GM12873 (cell line): ENCODE data around the gene NEURL1.

Source experiments
- TF ChIP-seq, protein P1 (sequence below): IDR thresholded peaks from 2 replicates; pipeline ENCODE4 v1.5.1; 2012; ENCODE audit warnings: low read depth, mild to moderate bottlenecking, moderate library complexity, low read length, control low read depth; ENCODE audit not compliant: insufficient read depth; ENCODE audit errors: missing control alignments

NEURL1 gene

DNA sequence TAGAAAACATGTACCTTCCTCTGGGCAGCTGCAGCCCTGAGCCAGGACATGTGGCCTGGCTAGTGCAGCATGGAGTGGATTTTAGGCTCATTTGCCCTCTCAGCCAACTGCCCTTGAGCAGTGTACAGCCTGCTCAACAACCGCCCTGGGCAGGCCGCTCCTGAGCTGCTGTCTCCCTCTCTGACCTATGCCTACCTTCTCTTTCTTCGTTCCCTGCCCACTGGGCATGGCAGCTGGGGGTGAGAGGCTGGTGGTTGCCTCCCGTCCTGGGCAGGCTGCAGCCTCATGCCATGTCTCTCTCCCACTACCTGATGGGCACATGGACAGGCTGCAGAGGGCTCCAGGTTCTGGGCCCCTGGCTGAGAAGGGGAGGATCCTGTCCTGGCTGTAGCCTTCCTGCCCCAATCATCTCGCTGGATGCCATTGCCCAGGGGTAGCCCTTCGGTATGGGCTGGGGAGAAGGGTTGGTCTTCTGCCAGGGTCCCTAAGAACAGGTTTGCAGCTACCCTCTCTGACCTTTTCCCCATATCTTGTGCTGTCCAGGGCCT, 97.3 kb downstream of the NEURL1 start:
- TF ChIP-seq, protein P1, sequence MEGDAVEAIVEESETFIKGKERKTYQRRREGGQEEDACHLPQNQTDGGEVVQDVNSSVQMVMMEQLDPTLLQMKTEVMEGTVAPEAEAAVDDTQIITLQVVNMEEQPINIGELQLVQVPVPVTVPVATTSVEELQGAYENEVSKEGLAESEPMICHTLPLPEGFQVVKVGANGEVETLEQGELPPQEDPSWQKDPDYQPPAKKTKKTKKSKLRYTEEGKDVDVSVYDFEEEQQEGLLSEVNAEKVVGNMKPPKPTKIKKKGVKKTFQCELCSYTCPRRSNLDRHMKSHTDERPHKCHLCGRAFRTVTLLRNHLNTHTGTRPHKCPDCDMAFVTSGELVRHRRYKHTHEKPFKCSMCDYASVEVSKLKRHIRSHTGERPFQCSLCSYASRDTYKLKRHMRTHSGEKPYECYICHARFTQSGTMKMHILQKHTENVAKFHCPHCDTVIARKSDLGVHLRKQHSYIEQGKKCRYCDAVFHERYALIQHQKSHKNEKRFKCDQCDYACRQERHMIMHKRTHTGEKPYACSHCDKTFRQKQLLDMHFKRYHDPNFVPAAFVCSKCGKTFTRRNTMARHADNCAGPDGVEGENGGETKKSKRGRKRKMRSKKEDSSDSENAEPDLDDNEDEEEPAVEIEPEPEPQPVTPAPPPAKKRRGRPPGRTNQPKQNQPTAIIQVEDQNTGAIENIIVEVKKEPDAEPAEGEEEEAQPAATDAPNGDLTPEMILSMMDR = no peak

DNA sequence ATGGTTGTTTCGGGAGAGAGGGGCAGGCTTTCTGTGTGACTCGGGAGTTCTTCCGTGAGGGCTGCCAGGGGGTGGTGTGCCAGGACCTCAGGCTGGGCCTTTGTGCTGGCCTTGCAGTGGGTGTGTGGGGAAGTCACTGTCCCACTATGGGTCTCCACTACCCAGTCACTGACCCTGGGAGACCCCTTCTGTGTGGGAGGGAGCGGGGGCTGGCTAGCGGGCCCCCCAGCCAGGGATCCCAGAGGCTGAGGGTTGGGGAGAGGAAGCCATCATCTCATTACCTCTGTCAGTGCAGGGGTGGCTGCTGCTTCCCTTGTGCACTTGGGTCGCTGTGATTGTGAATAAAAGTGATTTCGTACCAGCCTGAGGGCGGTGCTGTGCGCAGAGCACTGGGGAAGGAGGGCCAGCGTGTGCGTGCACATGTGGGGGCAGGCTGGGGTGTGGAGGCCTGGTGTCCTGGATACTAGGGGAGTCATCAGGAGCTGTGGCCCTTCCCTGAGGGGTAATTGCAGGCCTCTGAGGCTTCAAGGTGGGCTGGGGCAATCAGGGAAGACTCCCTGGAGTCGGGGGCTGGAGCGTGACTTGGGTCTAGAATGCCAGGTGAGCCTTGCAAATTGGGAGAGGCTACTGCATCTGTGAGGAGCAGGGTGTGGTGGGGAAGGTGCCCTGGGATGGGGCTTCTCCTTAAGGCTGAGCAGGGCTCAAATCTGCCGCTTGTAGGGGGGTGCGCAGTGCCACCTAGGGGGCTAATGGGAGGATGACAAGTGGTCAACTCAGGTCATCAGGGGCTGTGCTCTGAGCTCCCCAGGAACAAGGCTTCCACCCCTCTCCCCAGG, 98.9 kb downstream of the NEURL1 start:
- TF ChIP-seq, protein P1 = peak; percentile 93

DNA sequence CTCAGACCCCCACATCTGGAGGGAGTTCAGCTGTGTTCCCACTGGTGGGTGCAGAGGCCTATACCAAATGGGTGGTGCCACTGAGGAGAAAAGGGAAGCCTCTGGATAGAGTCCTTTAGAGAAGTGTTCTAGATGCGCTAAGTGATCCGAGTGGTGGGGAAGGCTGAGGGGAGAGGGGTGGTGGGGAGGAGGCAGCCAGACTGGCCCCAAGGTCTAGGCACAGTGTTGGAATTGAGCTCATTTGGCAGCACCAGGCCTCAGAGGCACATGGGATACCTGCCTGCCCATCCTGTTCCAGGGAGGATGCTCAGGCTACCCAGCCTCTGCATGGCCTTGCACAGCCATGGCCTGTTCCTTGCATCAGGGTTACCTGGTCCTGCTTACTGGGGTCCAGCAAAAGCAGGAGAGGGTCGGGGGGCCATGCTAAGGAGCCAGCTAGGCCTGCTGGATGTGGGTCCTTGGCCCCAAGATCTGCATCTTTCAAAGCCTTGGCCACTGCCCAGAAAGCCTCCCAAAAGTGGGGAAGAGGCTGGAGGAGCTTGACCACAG, 99.6 kb downstream of the NEURL1 start:
- TF ChIP-seq, protein P1 = no peak

DNA sequence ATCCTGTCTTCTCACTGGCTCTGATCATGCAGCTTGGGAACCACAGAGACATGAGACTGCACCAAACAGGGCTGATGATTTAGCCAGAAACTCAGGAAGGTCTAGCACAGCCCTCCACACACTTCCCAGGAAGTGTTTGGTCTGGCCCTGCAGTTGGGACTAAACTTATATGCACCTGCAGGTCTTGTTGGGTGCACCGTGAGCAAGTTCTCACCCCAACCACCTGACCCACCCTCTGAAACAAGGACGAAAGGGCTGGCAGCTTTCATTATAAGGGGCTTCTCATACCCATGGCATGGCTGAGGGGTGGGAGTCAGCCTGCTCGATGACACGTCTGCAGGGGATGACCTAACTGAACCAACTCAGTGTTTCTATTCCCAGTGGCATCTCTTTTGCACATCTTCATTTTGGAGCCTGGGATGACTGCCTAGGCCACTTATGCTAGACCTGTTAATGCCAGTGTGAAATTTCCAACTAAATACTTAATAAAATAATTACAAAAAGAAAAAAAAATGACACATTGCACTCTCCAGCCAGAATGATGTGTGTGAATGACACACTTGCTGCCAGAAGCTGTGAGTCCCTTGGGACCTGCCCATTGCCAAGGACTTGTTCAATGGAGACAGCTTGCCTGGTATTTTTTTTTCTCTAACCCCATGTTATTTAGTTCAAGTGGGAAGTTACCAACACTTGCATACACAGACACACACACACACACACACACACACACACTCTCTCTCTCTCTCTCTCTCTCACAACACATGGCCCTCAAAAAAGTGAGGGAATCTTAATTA, 102.6 kb downstream of the NEURL1 start:
- TF ChIP-seq, protein P1 = no peak

GRCh38 chr10:103597003-103597402, 103.5 kb downstream of the NEURL1 start:
- TF ChIP-seq, protein P1 = no peak

GRCh38 chr10:103598654-103599115, 105.2 kb downstream of the NEURL1 start:
- TF ChIP-seq, protein P1 = peak; percentile 55
